IMR-90 (cell line): ENCODE results near the gene PCP4L1.
"Not testable (repeated sequence)": the region's sequence is repeated elsewhere in the genome, so short reads cannot be mapped to it uniquely, and the experiment has no call there.

Experiments used
- FOS ChIP-seq: fragments of 150-350 bp; IDR thresholded peaks from 2 replicates; pipeline ENCODE4 v1.6.1; 2016; ENCODE audit warnings: low read depth, low read length
- MAFK ChIP-seq: IDR thresholded peaks from 2 replicates; pipeline ENCODE4 v1.6.1; 2012; ENCODE audit warnings: low read depth, low read length, improper control_type of control experiment
- POLR2A ChIP-seq: IDR thresholded peaks from 2 replicates; pipeline ENCODE4 v1.6.1; 2012; ENCODE audit warnings: mild to moderate bottlenecking, low read depth, low read length
- RAD21 ChIP-seq: IDR thresholded peaks from 2 replicates; pipeline ENCODE4 v1.6.1; 2012; ENCODE audit warnings: low read length, improper control_type of control experiment
- RCOR1 ChIP-seq: IDR thresholded peaks from 2 replicates; pipeline ENCODE4 v1.6.1; 2012; ENCODE audit warnings: mild to moderate bottlenecking, low read length, improper control_type of control experiment; ENCODE audit not compliant: insufficient replicate concordance
- TF ChIP-seq, protein P1 (sequence below): conservative IDR thresholded peaks from 2 replicates; pipeline ENCODE4 v1.5.1; 2012; ENCODE audit warnings: mild to moderate bottlenecking, low read depth, low read length, improper control_type of control experiment

DNA sequence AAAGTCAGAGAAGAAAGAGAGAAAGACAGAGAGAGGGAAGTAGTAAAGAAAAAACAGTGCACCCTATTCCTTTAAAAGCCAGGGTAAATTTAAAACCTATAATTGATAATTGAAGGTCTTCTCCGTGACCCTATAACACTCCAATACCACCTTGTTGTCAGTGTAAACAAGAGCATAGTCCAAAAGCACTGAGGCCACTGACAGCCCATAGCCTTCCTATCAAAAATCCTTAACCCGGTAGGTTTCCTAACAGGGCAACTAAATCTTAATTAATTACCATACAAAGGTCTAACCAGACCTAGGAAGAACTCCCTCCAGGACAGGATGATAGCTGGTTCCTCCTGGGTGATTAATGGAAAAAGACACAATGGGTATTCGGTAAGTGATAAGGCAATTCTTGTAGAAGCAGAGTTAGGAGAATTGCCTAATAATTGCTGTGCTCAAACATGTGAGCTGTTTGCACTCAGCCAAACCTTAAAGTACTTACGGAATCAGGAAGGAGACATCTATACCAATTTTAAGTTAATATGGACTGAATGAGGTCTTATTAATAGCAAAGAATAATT, 2.5 kb upstream of the PCP4L1 start:
- not testable (repeated sequence) for TF ChIP-seq FOS, MAFK, POLR2A, RCOR1, RAD21
- TF ChIP-seq, protein P1, sequence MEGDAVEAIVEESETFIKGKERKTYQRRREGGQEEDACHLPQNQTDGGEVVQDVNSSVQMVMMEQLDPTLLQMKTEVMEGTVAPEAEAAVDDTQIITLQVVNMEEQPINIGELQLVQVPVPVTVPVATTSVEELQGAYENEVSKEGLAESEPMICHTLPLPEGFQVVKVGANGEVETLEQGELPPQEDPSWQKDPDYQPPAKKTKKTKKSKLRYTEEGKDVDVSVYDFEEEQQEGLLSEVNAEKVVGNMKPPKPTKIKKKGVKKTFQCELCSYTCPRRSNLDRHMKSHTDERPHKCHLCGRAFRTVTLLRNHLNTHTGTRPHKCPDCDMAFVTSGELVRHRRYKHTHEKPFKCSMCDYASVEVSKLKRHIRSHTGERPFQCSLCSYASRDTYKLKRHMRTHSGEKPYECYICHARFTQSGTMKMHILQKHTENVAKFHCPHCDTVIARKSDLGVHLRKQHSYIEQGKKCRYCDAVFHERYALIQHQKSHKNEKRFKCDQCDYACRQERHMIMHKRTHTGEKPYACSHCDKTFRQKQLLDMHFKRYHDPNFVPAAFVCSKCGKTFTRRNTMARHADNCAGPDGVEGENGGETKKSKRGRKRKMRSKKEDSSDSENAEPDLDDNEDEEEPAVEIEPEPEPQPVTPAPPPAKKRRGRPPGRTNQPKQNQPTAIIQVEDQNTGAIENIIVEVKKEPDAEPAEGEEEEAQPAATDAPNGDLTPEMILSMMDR = not testable (repeated sequence)
